ENCODE results near the gene TBC1D4. TPM values are rescaled to one million over a fixed set of nuclear protein-coding genes. Genes with fewer than 3 reads are reported as not detected.

Gene TBC1D4
- total RNA-seq, 1 donor from 2014 or later: 36.4 TPM

DNA sequence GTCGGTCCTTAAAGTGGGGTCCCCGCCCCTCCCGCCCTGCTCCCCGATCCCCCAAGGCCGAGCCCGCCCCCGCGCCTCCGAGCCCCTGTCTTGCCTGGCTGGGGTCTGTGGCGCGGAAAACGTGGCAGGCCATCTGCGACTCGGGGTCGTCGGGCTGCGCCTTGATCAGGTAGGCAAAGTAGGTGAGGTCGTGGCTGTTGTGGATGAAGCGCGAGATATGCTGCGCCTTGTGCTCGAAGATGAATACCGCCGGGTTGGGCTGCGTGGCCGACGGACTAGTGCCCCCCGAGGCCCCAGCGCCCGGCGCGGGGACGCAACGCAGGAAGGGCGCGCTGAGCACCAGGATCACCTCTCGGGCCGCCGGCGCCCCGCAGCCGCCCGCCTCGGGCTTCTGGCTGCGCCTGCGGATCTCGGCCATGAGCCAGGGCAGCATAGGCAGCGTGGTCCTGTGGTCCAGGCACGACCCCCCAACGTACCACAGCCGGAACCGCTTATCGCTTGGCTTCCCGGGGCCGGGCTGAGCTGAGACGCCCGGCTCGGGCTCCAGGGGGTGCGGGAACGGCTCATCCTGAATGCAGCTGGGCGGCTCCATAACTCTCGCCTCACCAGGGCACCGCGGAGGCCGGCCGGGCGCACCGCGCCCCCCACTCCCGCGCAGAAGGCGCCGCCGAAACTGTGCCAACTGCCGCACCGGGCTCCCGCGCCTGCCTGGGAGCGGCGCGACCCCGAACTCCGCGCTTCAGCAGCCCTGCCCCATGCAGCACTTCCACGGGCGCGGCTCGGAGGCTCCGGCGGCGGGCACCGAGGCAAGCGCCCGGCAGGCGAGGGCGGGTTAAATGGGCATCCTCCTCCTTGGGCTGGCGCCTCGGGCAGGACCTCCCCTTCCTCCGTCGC, 546 bp downstream of the TBC1D4 start:
- peak; percentile 17 for DNase-seq (ENCODE audit: low spot score)
- H3K4me3 Mint-ChIP-seq (ENCODE audit: low read depth): peak overlapping the region; percentile 86
- no peak overlapping the region for H3K27ac Mint-ChIP-seq
- peaks cover 18% of the 10 kb centered on the region for H3K4me1 Mint-ChIP-seq (ENCODE audit: low read depth)
- intact Hi-C loops (cut with micrococcal nuclease): loop anchor here (1.0 to 5.0 kb wide), 6 partner anchors 57 to 1406 kb away; partner anchors contain the start of genes KCTD12, LMO7 and UCHL3
- H3K36me3 Mint-ChIP-seq (ENCODE audit: low read depth): peaks cover 3% of the 10 kb centered on the region
- no peaks in the 10 kb centered on the region for H3K9me3 Mint-ChIP-seq
- peaks cover 47% of the 10 kb centered on the region for H3K27me3 Mint-ChIP-seq (ENCODE audit: low read depth)

DNA sequence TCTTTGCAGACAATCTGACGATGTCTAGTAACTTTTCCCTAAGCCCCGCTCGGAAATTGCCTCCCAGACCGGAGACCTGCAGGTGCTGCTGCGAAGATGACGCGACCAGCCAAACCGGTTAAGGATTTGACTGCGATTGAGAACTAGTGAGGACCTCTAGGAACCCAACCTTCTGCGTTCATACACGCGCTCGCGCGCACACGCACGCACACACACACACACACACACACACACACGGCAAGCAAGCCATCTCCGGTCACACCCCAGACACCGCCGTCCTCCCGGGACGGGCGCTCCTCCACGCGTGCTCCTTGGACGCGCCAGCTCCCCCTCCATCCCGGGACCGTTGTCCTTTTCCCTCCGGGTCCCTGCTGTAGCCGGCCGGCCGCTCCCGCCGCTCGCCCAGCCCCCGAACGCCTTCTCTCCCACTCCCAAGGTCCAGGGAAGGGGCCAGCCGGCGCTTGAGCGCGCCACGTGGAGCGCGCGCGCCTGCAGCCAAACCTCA, 1.2 kb downstream of the TBC1D4 start:
- peak; percentile 20 for DNase-seq (ENCODE audit: low spot score)
- Mint-ChIP-seq H3K4me1 (ENCODE audit: low read depth) (peaks cover 15% of the 10 kb centered on the region), H3K36me3 (ENCODE audit: low read depth) (peaks cover 3% of the 10 kb centered on the region), H3K4me3 (ENCODE audit: low read depth) (peak overlapping the region; percentile 86), H3K27me3 (ENCODE audit: low read depth) (peaks cover 48% of the 10 kb centered on the region), H3K9me3 (no peaks in the 10 kb centered on the region), H3K27ac (peak overlapping the region; percentile 52)
- intact Hi-C loops (cut with micrococcal nuclease): loop anchor here (2.0 to 5.0 kb wide), 3 partner anchors 108 to 1407 kb away; partner anchors contain the start of genes KCTD12 and LMO7

DNA sequence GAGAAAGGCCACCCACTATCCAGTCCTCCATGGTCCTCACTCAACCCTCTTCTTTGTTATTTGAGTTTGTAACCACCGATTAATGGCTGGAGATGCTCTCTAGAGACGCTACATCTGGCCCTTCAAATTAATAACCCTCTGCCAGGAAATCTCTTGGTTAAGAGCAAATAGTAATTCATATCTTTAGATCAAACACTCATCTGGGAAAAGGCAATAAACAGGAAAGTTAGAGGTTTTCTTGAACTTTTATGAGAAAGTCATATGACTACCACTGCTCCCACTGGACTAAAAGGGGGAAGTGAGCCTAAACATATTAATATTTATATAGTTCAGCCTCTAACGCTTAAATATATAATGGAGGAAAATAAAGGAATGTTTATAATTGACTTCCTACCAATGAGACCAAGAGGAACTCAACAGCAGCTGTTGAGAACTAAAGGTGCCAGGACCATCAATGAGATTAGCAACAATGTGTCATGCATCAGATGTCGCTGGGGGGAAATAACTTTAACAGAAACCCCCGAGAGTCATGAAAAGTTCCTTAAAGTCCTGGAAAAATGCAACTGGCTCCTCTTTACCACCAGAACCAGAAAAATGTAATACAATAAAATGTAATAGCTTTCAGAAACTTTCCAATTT, 2.7 kb downstream of the TBC1D4 start:
- H3K4me1 Mint-ChIP-seq (ENCODE audit: low read depth): peaks cover 7% of the 10 kb centered on the region
- no peak for DNase-seq (ENCODE audit: low spot score)
- no peak overlapping the region for H3K4me3 Mint-ChIP-seq (ENCODE audit: low read depth)
- H3K9me3 Mint-ChIP-seq: no peaks in the 10 kb centered on the region
- peaks cover 48% of the 10 kb centered on the region for H3K27me3 Mint-ChIP-seq (ENCODE audit: low read depth)
- H3K27ac Mint-ChIP-seq: no peak overlapping the region
- peaks cover 3% of the 10 kb centered on the region for H3K36me3 Mint-ChIP-seq (ENCODE audit: low read depth)
- intact Hi-C loops (cut with micrococcal nuclease): no loop called here

DNA sequence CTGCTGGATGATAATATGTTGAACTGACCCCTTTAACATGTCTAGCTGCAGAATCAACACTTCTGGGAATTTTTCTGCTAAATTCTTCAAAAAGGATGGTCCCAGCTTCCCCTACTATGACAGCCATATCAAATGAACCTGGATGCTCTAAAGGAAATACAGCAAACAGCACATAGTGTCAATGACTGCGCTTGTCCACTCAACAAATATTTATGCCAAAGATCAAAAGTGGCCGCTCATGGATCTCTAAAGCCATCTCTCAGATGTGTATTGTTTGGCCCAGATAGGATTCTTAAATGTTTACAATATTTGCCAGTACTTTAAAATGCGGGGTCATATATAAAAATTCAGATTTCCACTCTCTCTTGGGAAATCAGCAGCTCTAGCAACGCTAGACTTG, 3.3 kb downstream of the TBC1D4 start:
- no peak for DNase-seq (ENCODE audit: low spot score)
- H3K27me3 Mint-ChIP-seq (ENCODE audit: low read depth): peaks cover 46% of the 10 kb centered on the region

DNA sequence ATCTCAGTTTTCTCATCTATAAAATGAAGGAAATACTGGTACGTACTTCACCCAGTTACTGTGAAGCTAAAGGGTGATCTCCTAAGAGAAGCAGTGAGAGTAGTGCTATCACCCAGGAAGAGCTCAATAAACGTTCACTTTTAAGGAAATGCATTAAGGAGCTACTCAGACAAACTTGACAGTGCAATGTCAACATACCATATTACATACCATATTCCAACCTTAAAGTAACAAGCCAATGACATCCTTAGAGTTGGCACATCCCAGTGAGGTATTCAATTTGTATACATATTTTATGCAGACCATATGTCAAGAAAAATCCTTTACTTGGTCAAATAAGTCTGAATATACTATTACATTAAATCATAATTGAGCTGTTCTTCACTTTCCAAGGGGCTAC, 7.0 kb downstream of the TBC1D4 start:
- Mint-ChIP-seq H3K27me3 (ENCODE audit: low read depth) (peaks cover 35% of the 10 kb centered on the region), H3K36me3 (ENCODE audit: low read depth) (no peaks in the 10 kb centered on the region), H3K27ac (no peak overlapping the region), H3K9me3 (no peaks in the 10 kb centered on the region), H3K4me1 (ENCODE audit: low read depth) (no peaks in the 10 kb centered on the region), H3K4me3 (ENCODE audit: low read depth) (no peak overlapping the region)
- intact Hi-C loops (cut with micrococcal nuclease): no loop called here
- no peak for DNase-seq (ENCODE audit: low spot score)

More for the DNA sequence above, 3.3 kb downstream of the TBC1D4 start:
- Mint-ChIP-seq H3K4me1 (ENCODE audit: low read depth) (peaks cover 4% of the 10 kb centered on the region), H3K27ac (no peak overlapping the region), H3K9me3 (no peaks in the 10 kb centered on the region), H3K36me3 (ENCODE audit: low read depth) (peaks cover 3% of the 10 kb centered on the region), H3K4me3 (ENCODE audit: low read depth) (no peak overlapping the region)
- intact Hi-C loops (cut with micrococcal nuclease): no loop called here

DNA sequence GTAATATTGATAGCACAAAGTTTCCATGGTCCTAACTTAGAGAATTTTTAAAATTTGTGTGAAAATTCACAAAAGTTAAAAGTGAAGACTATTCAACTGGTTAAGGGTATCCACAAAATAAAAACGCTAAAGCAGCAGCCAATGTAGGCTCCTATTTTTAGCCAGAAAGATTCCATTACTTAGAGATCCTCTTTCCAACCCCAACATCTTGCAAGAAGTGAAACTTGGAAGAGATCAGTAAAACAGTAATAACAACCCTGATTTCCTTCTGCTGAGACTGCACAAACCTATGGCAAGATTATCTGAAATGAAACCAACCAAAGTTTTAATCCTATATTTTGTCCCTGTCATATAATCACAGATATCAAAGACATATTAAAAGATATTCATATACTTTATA, 8.5 kb downstream of the TBC1D4 start:
- Mint-ChIP-seq H3K9me3 (no peaks in the 10 kb centered on the region), H3K27me3 (ENCODE audit: low read depth) (peaks cover 23% of the 10 kb centered on the region), H3K4me3 (ENCODE audit: low read depth) (no peak overlapping the region), H3K36me3 (ENCODE audit: low read depth) (no peaks in the 10 kb centered on the region), H3K4me1 (ENCODE audit: low read depth) (no peaks in the 10 kb centered on the region), H3K27ac (no peak overlapping the region)
- intact Hi-C loops (cut with micrococcal nuclease): no loop called here
- no peak for DNase-seq (ENCODE audit: low spot score)

DNA sequence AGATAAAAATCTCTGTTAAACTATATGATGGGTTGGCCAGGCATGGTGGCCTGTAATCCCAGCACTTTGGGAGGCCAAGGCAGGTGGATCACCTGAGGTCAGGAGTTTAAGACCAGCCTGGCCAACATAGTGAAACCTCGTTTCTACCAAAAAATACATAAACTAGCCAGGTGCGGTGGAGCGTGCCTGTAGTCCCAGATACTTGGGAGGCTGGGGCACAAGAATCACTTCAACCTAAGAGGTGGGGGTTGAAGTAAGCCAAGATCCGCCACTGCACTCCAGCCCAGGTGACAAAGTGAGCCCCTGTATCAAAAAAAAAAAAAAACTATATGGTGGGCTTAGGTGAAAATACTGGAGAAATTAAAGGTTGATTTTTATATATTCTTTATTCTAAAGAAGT, 11.3 kb downstream of the TBC1D4 start:
- intact Hi-C loops (cut with micrococcal nuclease): no loop called here
- no peaks in the 10 kb centered on the region for H3K9me3 Mint-ChIP-seq
- H3K27ac Mint-ChIP-seq: no peak overlapping the region
- peaks cover 8% of the 10 kb centered on the region for H3K27me3 Mint-ChIP-seq (ENCODE audit: low read depth)
- DNase-seq (ENCODE audit: low spot score): no peak
- no peaks in the 10 kb centered on the region for H3K4me1 Mint-ChIP-seq (ENCODE audit: low read depth)
- no peaks in the 10 kb centered on the region for H3K36me3 Mint-ChIP-seq (ENCODE audit: low read depth)
- H3K4me3 Mint-ChIP-seq (ENCODE audit: low read depth): no peak overlapping the region

DNA sequence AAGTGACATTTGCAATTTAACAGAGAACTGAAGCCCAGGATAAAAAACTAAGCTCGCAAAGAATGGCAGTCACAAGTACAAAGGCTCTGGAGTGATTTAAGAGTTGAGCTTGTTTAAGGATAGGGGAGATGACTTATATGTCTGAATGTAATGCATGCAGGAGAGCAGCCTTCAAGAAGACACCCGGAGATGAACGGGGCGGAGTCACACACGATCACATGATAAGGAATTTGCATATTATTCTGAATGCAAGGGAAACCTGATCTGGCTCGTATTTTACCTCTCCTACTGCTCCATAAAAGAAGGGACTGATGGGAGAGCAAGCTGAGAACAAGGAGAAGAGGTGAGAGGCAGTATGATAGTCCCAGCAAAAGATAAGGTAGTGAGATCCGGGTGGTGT, 12.9 kb downstream of the TBC1D4 start:
- Mint-ChIP-seq H3K4me1 (ENCODE audit: low read depth) (no peaks in the 10 kb centered on the region), H3K36me3 (ENCODE audit: low read depth) (no peaks in the 10 kb centered on the region), H3K27ac (no peak overlapping the region), H3K9me3 (no peaks in the 10 kb centered on the region), H3K27me3 (ENCODE audit: low read depth) (peaks cover 5% of the 10 kb centered on the region), H3K4me3 (ENCODE audit: low read depth) (no peak overlapping the region)
- intact Hi-C loops (cut with micrococcal nuclease): no loop called here
- no peak for DNase-seq (ENCODE audit: low spot score)

DNA sequence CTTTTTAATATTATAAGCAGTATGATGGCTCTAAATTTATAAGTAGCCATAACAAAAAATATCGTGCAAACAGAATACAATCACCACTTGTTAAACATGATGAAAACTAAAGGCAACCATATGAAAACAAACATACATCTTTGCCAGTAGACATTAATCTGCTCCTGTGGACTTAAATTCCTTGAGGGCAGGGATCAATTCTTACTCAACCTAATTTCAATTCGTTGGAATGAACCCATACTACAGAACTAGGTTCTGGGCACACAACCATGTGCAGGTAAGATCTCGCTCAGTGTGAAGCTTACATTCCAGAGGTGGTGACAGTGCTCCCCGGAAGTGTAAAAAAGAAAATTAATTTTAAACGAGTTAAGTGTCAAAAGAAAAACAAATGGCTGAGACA, 13.4 kb downstream of the TBC1D4 start:
- Mint-ChIP-seq H3K27ac (no peak overlapping the region), H3K4me3 (ENCODE audit: low read depth) (no peak overlapping the region), H3K4me1 (ENCODE audit: low read depth) (no peaks in the 10 kb centered on the region), H3K9me3 (no peaks in the 10 kb centered on the region), H3K36me3 (ENCODE audit: low read depth) (no peaks in the 10 kb centered on the region), H3K27me3 (ENCODE audit: low read depth) (peaks cover 5% of the 10 kb centered on the region)
- no peak for DNase-seq (ENCODE audit: low spot score)
- intact Hi-C loops (cut with micrococcal nuclease): no loop called here

DNA sequence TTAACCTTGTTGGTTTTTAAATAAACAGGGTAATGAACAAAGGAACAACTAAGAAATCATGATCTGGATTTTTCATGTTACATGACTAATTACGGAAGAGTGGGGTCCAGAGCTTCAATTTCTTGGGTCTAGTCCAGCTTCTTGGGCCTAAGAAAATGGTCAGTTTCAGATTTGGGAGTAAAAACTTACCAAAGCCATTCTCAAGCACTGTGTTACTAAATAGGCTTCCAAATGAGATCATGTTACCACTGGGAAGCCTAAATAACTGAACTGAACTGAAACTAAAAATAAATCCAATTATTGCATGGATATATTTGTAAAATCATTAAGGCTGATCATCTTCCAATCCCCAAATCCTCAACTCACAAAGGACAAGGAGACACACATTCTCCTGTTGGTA, 13.9 kb downstream of the TBC1D4 start:
- no peak overlapping the region for H3K4me3 Mint-ChIP-seq (ENCODE audit: low read depth)
- H3K4me1 Mint-ChIP-seq (ENCODE audit: low read depth): no peaks in the 10 kb centered on the region
- DNase-seq (ENCODE audit: low spot score): no peak
- H3K36me3 Mint-ChIP-seq (ENCODE audit: low read depth): no peaks in the 10 kb centered on the region
- H3K27ac Mint-ChIP-seq: no peak overlapping the region
- H3K27me3 Mint-ChIP-seq (ENCODE audit: low read depth): peaks cover 5% of the 10 kb centered on the region
- no peaks in the 10 kb centered on the region for H3K9me3 Mint-ChIP-seq
- intact Hi-C loops (cut with micrococcal nuclease): no loop called here

DNA sequence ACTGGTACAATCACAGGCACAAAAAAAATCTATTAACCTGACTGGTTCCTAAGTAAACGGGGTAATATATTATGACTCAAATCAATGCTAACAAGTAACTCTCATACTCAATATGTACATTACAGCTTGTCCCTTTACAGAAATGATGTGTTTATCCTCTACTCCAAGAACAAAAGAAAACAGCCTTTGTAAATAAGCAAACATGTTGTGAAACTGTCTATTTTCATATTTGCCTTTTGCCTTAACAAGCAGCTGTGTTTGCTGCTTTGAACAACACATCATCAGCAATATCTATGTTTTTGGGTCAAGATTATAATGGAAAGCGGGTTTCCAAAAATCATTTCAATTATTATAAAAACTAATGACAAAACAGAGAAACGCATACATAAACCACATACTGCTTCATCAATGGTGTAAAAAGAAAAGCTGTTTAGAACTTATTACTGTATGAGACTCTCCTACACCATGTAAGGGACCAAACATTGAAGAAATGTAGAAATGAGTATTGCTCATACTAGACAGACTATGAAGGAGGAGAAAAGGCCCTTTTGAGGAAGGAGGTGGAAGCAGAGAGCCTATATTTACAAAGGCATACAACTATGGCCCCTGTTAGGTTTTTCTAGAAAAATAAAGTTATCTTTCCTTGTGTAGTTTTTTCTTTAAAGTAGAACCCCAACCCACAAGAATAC, 14.8 kb downstream of the TBC1D4 start:
- H3K27ac Mint-ChIP-seq: no peak overlapping the region
- intact Hi-C loops (cut with micrococcal nuclease): no loop called here
- H3K4me1 Mint-ChIP-seq (ENCODE audit: low read depth): no peaks in the 10 kb centered on the region
- no peak for DNase-seq (ENCODE audit: low spot score)
- H3K27me3 Mint-ChIP-seq (ENCODE audit: low read depth): peaks cover 1% of the 10 kb centered on the region
- H3K9me3 Mint-ChIP-seq: no peaks in the 10 kb centered on the region
- H3K36me3 Mint-ChIP-seq (ENCODE audit: low read depth): no peaks in the 10 kb centered on the region
- H3K4me3 Mint-ChIP-seq (ENCODE audit: low read depth): no peak overlapping the region

DNA sequence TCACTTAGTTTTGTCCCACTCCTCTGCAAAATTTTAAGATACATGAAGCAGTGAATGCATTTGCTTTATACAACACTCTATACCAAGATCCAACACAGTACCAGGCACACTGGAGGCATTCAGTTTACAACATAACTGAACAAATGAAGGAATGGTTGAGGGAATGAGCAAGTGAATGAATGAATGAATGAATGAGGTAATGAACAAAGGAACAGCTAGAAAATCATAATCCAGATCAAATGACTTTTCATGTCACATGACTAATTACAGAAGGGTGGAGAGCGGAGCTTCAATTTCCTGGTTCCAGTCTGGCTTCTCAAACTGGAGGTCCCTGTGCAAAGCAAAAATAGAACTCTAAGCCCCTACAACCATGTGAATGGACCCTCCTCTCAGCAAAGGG, 16.7 kb downstream of the TBC1D4 start:
- no peak overlapping the region for H3K4me3 Mint-ChIP-seq (ENCODE audit: low read depth)
- H3K4me1 Mint-ChIP-seq (ENCODE audit: low read depth): no peaks in the 10 kb centered on the region
- peaks cover 1% of the 10 kb centered on the region for H3K27me3 Mint-ChIP-seq (ENCODE audit: low read depth)
- intact Hi-C loops (cut with micrococcal nuclease): no loop called here
- H3K27ac Mint-ChIP-seq: no peak overlapping the region
- H3K36me3 Mint-ChIP-seq (ENCODE audit: low read depth): no peaks in the 10 kb centered on the region
- H3K9me3 Mint-ChIP-seq: no peaks in the 10 kb centered on the region
- no peak for DNase-seq (ENCODE audit: low spot score)

Measured in activated T-helper 2 cell treated with anti-CD3 and anti-CD28 coated beads, Interferon-gamma antibody, Interleukin-2, Interleukin-4, amounts not matched to agents 10 μg/mL and 5 μg/mL and 100 μg/mL, durations not matched to agents 14 hours and 24 hours and 36 hours (primary cell).